T-helper 17 cell (primary cell): Measurements from ENCODE around the gene ANO9. TPM values are rescaled to one million over a fixed set of nuclear protein-coding genes. Genes with fewer than 3 reads are reported as not detected.

Experiments used
- ATAC-seq: fragments of 150-1000 bp; cut with Tn5 transposase; 2 replicates; pipeline ENCODE4 v1.10.0; 2021; ENCODE audit warnings: mild to moderate bottlenecking, moderate library complexity
- DNase-seq, 3 donors: peaks; one replicate each; pipeline versions ENCODE4 v3.0.0 to v3.0.0-alpha.2; 2020 to 2021
- H3K9me3 ChIP-seq: one replicate; pipeline ENCODE4 v1.7.0; 2013; ENCODE audit warnings: low read length, mild to moderate bottlenecking; ENCODE audit not compliant: control insufficient read depth, poor library complexity, severe bottlenecking
- H3K27ac Mint-ChIP-seq: one replicate; pipeline ENCODE4 v1.8.0; 2022; ENCODE audit warnings: mild to moderate bottlenecking, moderate library complexity, mixed read lengths
- H3K27me3 Mint-ChIP-seq: one replicate; pipeline ENCODE4 v1.8.0; 2022; ENCODE audit warnings: mixed read lengths
- H3K36me3 Mint-ChIP-seq: one replicate; pipeline ENCODE4 v1.8.0; 2022; ENCODE audit warnings: low read depth, mixed read lengths
- H3K4me1 Mint-ChIP-seq: one replicate; pipeline ENCODE4 v1.8.0; 2022; ENCODE audit warnings: mild to moderate bottlenecking, mixed read lengths
- H3K4me3 Mint-ChIP-seq: one replicate; pipeline ENCODE4 v1.8.0; 2022; ENCODE audit warnings: mild to moderate bottlenecking, moderate library complexity, mixed read lengths
- total RNA-seq, 4 donors: library from RNA in 2 of 4; stranded (reverse) in 2 of 4; gene quantifications; one replicate each; pipeline ENCODE4 v1.2.3 and lab custom pipeline; 2022 to 2026

The ANO9 gene
- total RNA-seq, 2 donors from 2014 or later, result 131 to 165 TPM

- H3K4me3 Mint-ChIP-seq, result peak overlapping the region; percentile 12
- no peaks in the 10 kb centered on the region for H3K9me3 ChIP-seq
- DNase-seq (no peak), ATAC-seq (no peak)
- peaks cover 6% of the 10 kb centered on the region for H3K36me3 Mint-ChIP-seq
- no peak overlapping the region for H3K27ac Mint-ChIP-seq
- peaks cover 19% of the 10 kb centered on the region for H3K4me1 Mint-ChIP-seq
- no peaks in the 10 kb centered on the region for H3K27me3 Mint-ChIP-seq
Measured at GRCh38 chr11:409600-410483, 32.0 kb downstream of the ANO9 start.

GRCh38 chr11:409008-409599 is 32.7 kb downstream of the ANO9 start:
- no peaks in the 10 kb centered on the region for H3K27me3 Mint-ChIP-seq
- H3K27ac Mint-ChIP-seq, result no peak overlapping the region
- ATAC-seq (no peak), DNase-seq (peak in 1 of 3 donors; percentile 4)
- H3K4me3 Mint-ChIP-seq, result no peak overlapping the region
- H3K36me3 Mint-ChIP-seq, result no peaks in the 10 kb centered on the region
- H3K9me3 ChIP-seq, result no peaks in the 10 kb centered on the region
- peaks cover 14% of the 10 kb centered on the region for H3K4me1 Mint-ChIP-seq

- Mint-ChIP-seq H3K4me3 (peak overlapping the region; percentile 15), H3K4me1 (peaks cover 11% of the 10 kb centered on the region), H3K27ac (no peak overlapping the region), H3K36me3 (no peaks in the 10 kb centered on the region), H3K27me3 (no peaks in the 10 kb centered on the region)
- no peaks in the 10 kb centered on the region for H3K9me3 ChIP-seq
- ATAC-seq, result no peak
- no peak for DNase-seq
Measured at GRCh38 chr11:408154-409007, 33.4 kb downstream of the ANO9 start.

GRCh38 chr11:407651-408123 is 34.1 kb downstream of the ANO9 start:
- Mint-ChIP-seq H3K36me3 (no peaks in the 10 kb centered on the region), H3K4me3 (no peak overlapping the region), H3K27ac (no peak overlapping the region), H3K4me1 (peaks cover 8% of the 10 kb centered on the region), H3K27me3 (no peaks in the 10 kb centered on the region)
- DNase-seq, result no peak
- peak; percentile 6 for ATAC-seq
- H3K9me3 ChIP-seq, result no peaks in the 10 kb centered on the region

DNA sequence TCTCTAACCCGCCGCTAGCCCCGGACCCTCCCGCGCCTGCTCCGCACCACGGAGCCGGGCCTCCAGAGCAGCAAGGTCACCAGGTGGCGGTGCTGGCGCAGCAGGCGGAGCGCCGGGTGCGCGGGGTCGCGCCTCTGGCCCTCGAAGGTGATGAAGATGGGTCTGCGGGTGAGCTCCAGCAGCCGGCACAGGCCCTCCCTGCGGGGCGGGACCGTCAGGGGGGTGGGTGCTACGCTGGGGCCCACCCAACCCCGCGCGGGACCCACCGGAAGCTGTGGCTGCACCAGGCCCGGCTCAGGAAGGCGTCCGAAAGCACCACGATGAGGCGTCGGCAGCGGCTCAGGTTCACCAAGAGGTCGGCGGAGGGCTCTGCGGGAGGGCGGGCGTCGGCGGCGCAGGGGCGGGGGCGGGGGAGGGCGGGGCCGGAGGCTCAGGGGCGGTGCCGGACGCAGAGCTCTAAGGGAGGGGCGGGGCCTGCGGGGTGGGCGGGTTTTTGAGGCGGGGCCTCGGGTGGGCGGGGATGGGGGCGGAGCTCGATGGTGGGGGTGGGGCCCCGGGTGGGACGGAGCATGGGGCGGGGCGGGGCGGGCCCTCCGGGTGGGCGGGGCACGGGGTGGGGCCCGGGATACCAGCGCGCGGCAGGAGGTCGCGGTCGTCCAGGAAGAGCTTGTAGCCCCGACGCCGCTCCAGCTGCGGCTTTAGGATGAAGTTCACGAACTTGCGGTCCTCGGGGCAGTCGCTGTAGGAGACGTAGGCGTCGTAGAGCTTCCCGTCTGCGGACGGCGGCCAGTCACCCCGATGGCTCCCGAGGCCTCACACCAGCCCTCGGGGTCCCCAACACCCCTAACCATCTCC is 34.8 kb downstream of the ANO9 start:
- no peaks in the 10 kb centered on the region for H3K9me3 ChIP-seq
- Mint-ChIP-seq H3K36me3 (no peaks in the 10 kb centered on the region), H3K4me1 (peaks cover 8% of the 10 kb centered on the region), H3K27ac (no peak overlapping the region), H3K27me3 (no peaks in the 10 kb centered on the region), H3K4me3 (peak overlapping the region; percentile 63)
- ATAC-seq (peak; percentile 93), DNase-seq (peak; percentile 87 to 95 (median 92))

DNA sequence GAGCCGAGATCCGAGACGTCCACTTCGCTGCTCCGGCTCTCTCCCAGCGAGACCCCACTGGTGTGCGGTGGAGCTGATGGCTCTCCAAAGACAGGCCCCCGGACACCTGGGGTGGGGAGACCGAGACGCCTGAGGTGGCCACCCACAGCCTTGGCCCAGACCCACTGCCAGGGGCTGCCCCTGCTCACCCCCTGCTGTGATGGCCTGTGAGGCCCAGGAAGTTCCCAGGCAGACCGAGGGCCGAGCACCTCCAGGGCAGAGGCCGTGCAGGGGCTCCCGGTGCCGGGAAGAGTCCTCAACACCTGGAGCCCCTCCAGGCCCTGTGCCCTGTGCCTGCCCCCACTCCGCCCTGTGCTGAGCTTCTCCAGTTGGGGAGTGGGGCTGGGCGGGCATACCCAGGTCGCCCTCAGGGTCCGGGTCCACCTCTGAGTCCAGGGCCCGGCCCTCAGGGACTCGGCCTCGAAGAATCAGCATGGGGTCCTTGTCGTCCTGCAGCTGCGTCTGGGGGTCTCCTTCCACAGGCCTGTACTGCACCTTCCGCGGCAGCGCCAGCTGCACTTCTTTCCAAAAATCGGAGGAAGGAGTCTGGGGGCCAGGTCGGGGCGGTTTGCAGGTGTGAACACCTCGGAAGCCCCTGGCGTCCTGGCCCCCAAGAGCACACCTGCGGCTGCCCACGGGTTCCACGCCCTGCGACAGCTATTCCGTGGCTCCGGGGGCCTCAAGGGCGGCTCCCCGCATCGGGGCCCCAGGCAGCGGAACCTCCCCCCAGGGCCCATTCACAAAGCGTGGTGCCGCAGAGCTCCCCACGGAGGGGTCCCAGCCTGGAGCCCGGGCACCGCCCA is 35.6 kb downstream of the ANO9 start:
- Mint-ChIP-seq H3K27ac (peak overlapping the region; percentile 72), H3K36me3 (no peaks in the 10 kb centered on the region), H3K4me3 (peak overlapping the region; percentile 63), H3K4me1 (peaks cover 8% of the 10 kb centered on the region), H3K27me3 (no peaks in the 10 kb centered on the region)
- ATAC-seq, result no peak
- H3K9me3 ChIP-seq, result no peaks in the 10 kb centered on the region
- DNase-seq, result no peak

- DNase-seq (no peak), ATAC-seq (no peak)
- no peaks in the 10 kb centered on the region for H3K9me3 ChIP-seq
- H3K36me3 Mint-ChIP-seq, result no peaks in the 10 kb centered on the region
- peak overlapping the region; percentile 76 for H3K4me3 Mint-ChIP-seq
- H3K4me1 Mint-ChIP-seq, result peaks cover 8% of the 10 kb centered on the region
- H3K27ac Mint-ChIP-seq, result peak overlapping the region; percentile 72
- no peaks in the 10 kb centered on the region for H3K27me3 Mint-ChIP-seq
Measured at GRCh38 chr11:405323-405953, 36.4 kb downstream of the ANO9 start.

GRCh38 chr11:404551-405264 is 37.1 kb downstream of the ANO9 start:
- DNase-seq, result no peak
- H3K4me1 Mint-ChIP-seq, result peaks cover 8% of the 10 kb centered on the region
- H3K27ac Mint-ChIP-seq, result peak overlapping the region; percentile 72
- H3K9me3 ChIP-seq, result no peaks in the 10 kb centered on the region
- ATAC-seq, result no peak
- no peaks in the 10 kb centered on the region for H3K36me3 Mint-ChIP-seq
- H3K27me3 Mint-ChIP-seq, result no peaks in the 10 kb centered on the region
- H3K4me3 Mint-ChIP-seq, result no peak overlapping the region

DNA sequence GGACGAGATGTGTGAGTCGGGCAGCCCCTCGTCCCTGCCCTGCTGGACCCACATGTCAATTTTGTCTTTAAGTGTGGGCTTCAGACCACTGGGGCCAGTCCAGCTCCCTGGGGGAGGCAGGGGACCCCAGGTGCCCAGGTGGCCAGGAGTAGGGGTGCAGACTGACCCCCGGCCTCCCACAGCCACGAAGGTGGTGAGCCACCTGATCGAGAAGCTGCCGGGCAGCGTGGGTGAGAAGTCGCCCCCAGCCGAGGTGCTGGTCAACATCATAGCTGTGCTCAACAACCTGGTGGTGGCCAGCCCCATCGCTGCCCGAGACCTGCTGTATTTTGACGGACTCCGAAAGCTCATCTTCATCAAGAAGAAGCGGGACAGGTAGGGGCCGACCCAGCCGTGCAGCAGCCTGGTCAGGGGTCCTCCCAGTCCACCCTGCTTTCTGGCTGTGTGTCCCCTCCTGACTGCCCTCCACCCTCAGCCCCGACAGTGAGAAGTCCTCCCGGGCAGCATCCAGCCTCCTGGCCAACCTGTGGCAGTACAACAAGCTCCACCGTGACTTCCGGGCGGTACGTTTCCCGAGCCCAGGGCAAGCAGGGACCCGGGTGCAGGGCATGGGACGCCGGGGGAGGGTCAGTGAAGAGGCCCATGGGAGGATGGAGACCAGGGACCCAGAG is 37.9 kb downstream of the ANO9 start:
- ATAC-seq, result no peak
- Mint-ChIP-seq H3K36me3 (no peaks in the 10 kb centered on the region), H3K4me3 (no peak overlapping the region), H3K27ac (peak overlapping the region; percentile 72), H3K4me1 (peaks cover 6% of the 10 kb centered on the region), H3K27me3 (no peaks in the 10 kb centered on the region)
- no peaks in the 10 kb centered on the region for H3K9me3 ChIP-seq
- DNase-seq, result no peak

- Mint-ChIP-seq H3K36me3 (no peaks in the 10 kb centered on the region), H3K4me1 (peaks cover 9% of the 10 kb centered on the region), H3K4me3 (no peak overlapping the region), H3K27ac (no peak overlapping the region), H3K27me3 (no peaks in the 10 kb centered on the region)
- no peaks in the 10 kb centered on the region for H3K9me3 ChIP-seq
- no peak for DNase-seq
- ATAC-seq, result no peak
Measured at GRCh38 chr11:403021-403760, 38.6 kb downstream of the ANO9 start.
